GM19455 (cell line): Measurements from ENCODE around the gene MYO1D.
A peak's percentile ranks its signal among the peaks of the same experiment; 100 is the strongest.
"Not testable (repeated sequence)": the region's sequence is repeated elsewhere in the genome, so short reads cannot be mapped to it uniquely, and the experiment has no call there.

Experiments used
- ATAC-seq: cut with Tn5 transposase; IDR thresholded peaks from one replicate; pipeline ENCODE4 v1.9.1; 2021; ENCODE audit not compliant: unreplicated experiment

The MYO1D gene

GRCh38 chr17:32896647-32897258 is 19.8 kb upstream of the MYO1D start:
- no peak for ATAC-seq

GRCh38 chr17:32894245-32894644 is 17.3 kb upstream of the MYO1D start:
- ATAC-seq = no peak

DNA sequence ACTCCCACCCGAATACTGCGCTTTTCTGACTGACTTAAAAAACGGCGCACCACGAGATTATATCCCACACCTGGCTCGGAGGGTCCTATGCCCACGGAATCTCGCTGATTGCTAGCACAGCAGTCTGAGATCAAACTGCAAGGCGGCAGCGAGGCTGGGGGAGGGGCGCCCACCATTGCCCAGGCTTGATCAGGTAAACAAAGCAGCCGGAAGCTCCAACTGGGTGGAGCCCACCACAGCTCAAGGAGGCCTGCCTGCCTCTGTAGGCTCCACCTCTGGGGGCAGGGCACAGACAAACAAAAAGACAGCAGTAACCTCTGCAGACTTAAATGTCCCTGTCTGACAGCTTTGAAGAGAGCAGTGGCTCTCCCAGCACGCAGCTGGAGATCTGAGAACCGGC is 10.5 kb upstream of the MYO1D start:
- ATAC-seq = not testable (repeated sequence)

GRCh38 chr17:32886951-32887350 is 10.0 kb upstream of the MYO1D start:
- ATAC-seq = not testable (repeated sequence)

DNA sequence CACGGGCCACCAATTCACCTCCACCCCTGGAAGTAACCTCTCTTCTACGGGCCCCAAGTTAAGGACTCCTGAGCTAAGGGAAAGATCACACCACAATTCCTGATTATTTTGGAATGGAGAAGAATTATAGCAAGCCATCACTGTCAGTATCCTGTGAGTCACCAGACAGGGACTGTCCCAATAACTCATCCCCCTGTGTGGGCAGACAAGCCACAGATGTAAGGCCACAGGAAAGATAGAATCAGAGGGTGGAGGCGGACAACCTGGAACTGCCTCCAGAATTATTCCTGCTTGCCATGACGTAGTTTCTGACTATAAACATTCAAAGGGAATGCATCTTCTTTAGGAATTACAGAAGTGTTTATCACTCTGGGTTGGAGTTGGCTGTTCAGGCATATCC is 5.8 kb upstream of the MYO1D start:
- ATAC-seq = no peak

DNA sequence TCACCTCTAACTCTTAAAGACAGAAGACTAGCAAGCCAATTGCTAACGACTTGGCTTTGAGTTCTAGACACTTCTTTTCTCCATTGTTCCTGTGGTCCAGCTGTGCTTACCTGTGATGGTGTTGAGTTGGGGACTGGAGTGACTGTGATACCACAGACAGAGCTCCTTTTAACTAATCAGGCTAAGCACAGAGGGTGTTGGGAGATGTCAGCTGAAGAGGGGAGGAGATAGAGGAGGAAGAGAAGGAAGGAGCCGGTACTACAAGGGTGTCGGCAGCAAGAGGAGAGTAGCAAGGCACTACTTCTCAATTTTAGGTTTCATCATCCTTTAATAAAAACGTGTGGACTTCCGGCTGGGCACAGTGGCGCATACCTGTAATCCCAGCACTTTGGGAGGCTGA is 5.1 kb upstream of the MYO1D start:
- no peak for ATAC-seq

- no peak for ATAC-seq
These were observed 3.9 kb upstream of the MYO1D start for GRCh38 chr17:32880671-32881453.

GRCh38 chr17:32879134-32879533 is 2.2 kb upstream of the MYO1D start:
- ATAC-seq = no peak

GRCh38 chr17:32878211-32878610 is 1.3 kb upstream of the MYO1D start:
- ATAC-seq = no peak

- peak; percentile 91 for ATAC-seq
These were observed 340 bp upstream of the MYO1D start for GRCh38 chr17:32877164-32877764.

DNA sequence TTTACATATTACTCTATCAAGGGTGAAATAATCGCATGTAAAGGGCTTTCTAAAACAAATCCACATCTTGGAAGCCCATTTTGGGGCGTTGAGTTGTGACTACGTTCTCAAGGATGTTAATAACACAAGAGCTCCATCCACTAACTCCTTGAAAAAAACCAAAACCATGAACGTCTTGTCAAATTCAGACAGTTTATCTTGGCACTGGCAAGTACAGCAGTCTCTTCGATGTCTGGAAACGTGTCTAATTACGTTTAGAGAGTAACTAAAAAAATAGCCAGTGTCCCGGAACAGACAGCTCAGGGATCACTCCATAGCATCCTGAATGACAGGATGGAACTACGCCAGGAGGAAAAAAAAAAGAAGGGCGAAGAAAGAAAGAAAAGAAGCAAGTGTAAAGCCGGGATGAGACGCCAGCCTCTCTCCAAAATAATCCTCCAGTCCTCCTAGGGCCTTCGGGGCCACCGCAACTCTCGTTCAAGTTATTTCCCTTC is 954 bp downstream of the MYO1D start:
- no peak for ATAC-seq

DNA sequence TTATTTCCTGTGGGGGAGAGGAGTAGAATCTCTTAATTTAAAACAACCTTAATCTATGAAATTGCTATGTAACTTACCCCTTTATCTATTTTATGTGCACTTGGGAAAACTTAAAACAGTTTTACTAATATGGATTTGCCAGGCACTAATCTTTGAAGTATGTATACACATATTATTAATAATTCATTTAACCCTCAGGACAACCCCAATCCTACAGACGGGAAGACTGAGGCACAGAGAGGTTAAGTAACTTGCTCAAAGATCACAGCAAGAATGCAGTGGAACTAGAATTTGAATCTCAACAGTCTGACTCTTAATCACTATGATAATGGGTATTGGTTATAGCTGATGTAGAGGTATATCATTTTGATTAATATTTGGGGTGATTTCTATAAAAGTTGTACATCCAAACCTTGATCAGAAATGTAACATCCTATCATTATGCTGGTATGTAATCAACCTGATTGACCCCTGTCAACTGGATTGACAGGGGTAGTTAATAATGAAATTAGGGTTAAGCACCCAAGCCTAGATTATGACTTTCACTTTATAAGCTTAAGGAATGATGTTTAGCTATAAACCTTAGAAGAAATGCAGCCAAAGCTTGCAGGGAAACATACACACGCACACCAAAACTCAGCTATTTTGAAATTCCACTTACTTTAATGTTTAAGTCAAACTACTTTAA is 1.6 kb downstream of the MYO1D start:
- no peak for ATAC-seq

GRCh38 chr17:32873114-32873513 is 3.8 kb downstream of the MYO1D start:
- no peak for ATAC-seq

DNA sequence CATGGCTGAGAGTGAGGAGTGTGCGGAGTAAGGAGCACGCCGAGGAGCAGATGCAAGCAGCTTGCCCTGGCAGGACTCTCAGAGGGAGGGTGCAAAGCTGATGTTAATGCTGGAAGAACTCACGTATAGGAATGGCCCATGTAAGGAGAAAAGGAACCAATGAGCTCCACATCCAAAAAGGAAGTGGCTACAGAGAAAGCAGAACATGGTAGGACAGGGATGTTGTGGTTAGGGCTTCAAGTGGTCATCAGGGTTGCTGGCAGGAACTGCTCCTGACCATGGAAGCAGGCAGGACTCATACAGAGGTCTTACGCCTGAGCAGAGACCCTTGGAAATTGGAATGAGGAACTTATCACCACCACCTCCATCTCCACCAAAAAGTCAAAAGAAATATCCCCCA is 5.2 kb downstream of the MYO1D start:
- ATAC-seq = no peak

DNA sequence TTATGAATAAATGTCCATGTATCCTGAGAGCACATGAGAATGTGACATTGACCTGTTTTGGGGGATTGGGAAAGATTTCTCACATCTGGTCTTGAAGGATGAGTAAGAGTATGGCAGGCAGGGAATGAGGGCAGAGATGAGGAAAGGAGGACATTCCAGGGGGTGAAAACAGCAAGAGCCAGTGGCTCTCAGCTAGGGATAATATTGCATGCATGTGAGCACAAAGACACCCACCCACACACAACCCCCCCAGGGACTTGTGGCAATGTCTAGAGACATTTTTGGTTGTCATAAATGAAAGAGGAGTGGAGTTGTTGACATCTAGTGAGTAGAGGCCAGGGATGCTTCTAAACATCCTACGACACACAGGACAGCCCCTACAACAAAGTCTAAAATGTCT is 6.0 kb downstream of the MYO1D start:
- ATAC-seq = no peak

GRCh38 chr17:32870027-32870670 is 6.8 kb downstream of the MYO1D start:
- no peak for ATAC-seq

- no peak for ATAC-seq
These were observed 7.4 kb downstream of the MYO1D start for GRCh38 chr17:32869345-32870026.

GRCh38 chr17:32865141-32865540 is 11.8 kb downstream of the MYO1D start:
- ATAC-seq = no peak

GRCh38 chr17:32863559-32863958 is 13.4 kb downstream of the MYO1D start:
- ATAC-seq = no peak

GRCh38 chr17:32862940-32863339 is 14.0 kb downstream of the MYO1D start:
- no peak for ATAC-seq

GRCh38 chr17:32861981-32862380 is 14.9 kb downstream of the MYO1D start:
- no peak for ATAC-seq
